ENCODE measurements around the gene CDC14B.
A peak's percentile ranks its signal among the peaks of the same experiment; 100 is the strongest.
"Not testable (repeated sequence)": the region's sequence is repeated elsewhere in the genome, so short reads cannot be mapped to it uniquely, and the experiment has no call there.

CDC14B gene

DNA sequence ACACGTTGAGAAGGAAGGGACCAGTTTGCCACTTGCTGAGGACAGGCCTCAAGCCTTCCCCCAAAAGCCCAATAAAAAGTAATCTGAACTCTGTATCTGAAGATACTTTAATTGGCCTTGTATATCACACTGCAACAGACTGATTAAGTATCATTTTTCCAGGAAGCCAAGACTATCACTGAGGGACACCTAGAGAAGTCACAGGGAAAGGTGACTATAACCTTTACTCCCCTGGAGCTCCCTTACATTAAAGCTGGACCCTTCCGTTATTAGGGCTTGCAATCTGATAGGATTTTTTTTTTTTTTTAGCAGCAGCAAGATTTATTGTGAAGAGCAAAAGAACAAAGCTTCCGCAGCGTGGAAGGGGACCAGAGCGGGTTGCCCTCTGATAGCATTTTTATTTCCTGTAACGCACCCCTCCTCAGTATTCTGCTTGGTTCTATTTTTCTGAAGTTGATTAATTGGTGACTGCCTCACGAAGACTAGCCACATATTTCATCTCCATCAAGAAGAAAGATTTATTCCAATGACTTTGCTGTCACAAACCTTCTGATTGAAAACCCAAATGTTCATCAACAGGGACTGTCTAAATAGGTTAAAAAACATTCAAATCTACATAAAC lies 2.7 kb downstream of the CDC14B start:
- Histone ChIP-seq H3K4me1 (ENCODE audit: control extremely low read depth in 1 of 4, control insufficient read depth in 4 of 4, insufficient read depth in 4 of 4, low read length in 3 of 4) (peaks cover 5 to 30% (median 22%) of the 10 kb centered on the region in 4 experiments), H3K27ac (ENCODE audit: insufficient read depth in 1 of 2, low read depth in 1 of 2, low read length in 2 of 2, poor library complexity in 1 of 2, severe bottlenecking in 2 of 2) (no peak overlapping the region), H3K9me3 (ENCODE audit: control extremely low read depth in 1 of 5, control insufficient read depth in 4 of 5, insufficient read depth in 2 of 5, low read depth in 1 of 5, low read length in 4 of 5) (no peaks in the 10 kb centered on the region), H3K36me3 (ENCODE audit: control insufficient read depth in 4 of 4, insufficient read depth in 4 of 4, low read length in 3 of 4) (no peaks in the 10 kb centered on the region), H3K27me3 (replicated peaks in 2 of 5; ENCODE audit: control insufficient read depth in 4 of 5, insufficient read depth in 5 of 5, low read length in 4 of 5) (peaks cover 0 to 22% (median 7%) of the 10 kb centered on the region in 5 experiments), H3K4me3 (ENCODE audit: control insufficient read depth in 1 of 7, extremely low read depth in 1 of 7, insufficient read depth in 4 of 7, low read depth in 2 of 7, low read length in 6 of 7) (no peak overlapping the region)
- ChIA-PET POLR2A (interaction anchor here (0.6 kb wide), 1 partner anchor 53 kb away, joined by 4 read pairs; no protein-coding TSS in a partner anchor), CTCF (no interaction called here)
- WGBS (ENCODE audit: insufficient coverage), result 70% methylated on average over 2 of the region's 7 CpGs
- DNase-seq, result no peak

DNA sequence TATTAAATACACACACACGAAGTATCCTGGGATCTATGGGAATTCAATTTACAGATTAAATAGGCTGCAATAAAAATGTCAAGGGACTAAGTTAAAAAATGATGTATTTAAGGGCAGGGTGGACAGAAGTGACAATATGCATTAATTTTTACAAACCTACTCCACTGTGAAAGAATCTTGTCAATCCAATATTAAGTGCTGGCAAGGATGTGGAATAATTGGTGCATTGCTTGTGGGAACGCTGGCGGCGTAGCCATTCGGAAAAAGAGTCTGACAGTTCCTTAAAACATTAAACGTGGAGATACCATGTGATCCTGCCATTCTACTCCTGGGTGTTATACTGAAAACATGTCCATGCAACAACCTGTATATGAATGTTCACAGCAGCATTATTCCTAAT lies 4.2 kb downstream of the CDC14B start:
- 93% methylated on average over 5 of the region's 6 CpGs for WGBS (ENCODE audit: insufficient coverage)
- H3K9me3 ChIP-seq (ENCODE audit: control extremely low read depth in 1 of 5, control insufficient read depth in 4 of 5, insufficient read depth in 2 of 5, low read depth in 1 of 5, low read length in 4 of 5), result no peaks in the 10 kb centered on the region

DNA sequence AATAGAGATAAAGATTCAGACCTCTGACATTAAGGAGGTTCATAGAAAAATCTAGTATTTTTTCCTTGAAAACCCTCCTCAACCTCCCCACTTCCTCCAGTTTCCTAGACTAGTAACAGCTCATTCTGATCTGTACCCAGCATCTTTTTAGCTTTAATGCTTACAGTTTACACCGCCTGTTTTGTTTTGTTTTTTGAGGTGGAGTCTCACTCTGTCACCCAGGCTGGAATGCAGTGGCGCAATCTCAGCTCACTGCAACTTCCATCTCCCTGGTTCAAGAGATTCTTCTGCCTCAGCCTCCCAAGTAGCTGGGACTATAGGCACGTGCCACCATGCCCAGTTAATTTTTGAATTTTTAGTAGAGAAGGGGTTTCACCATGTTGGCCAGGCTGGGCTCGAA lies 5.0 kb downstream of the CDC14B start:
- CTCF ChIA-PET; DNase-seq; H3K27ac ChIP-seq (ENCODE audit: insufficient read depth in 1 of 2, low read depth in 1 of 2, low read length in 2 of 2, poor library complexity in 1 of 2, severe bottlenecking in 2 of 2); H3K36me3 ChIP-seq (ENCODE audit: control insufficient read depth in 4 of 4, insufficient read depth in 4 of 4, low read length in 3 of 4); POLR2A ChIA-PET; H3K4me3 ChIP-seq (ENCODE audit: control insufficient read depth in 1 of 7, extremely low read depth in 1 of 7, insufficient read depth in 4 of 7, low read depth in 2 of 7, low read length in 6 of 7); H3K9me3 ChIP-seq (ENCODE audit: control extremely low read depth in 1 of 5, control insufficient read depth in 4 of 5, insufficient read depth in 2 of 5, low read depth in 1 of 5, low read length in 4 of 5): not testable (repeated sequence)
- peaks cover 0 to 22% (median 7%) of the 10 kb centered on the region in 5 experiments for H3K27me3 ChIP-seq (replicated peaks in 2 of 5; ENCODE audit: control insufficient read depth in 4 of 5, insufficient read depth in 5 of 5, low read length in 4 of 5)
- 100% methylated on average over 2 of the region's 4 CpGs for WGBS (ENCODE audit: insufficient coverage)
- H3K4me1 ChIP-seq (ENCODE audit: control extremely low read depth in 1 of 4, control insufficient read depth in 4 of 4, insufficient read depth in 4 of 4, low read length in 3 of 4), result peaks cover 2 to 12% (median 10%) of the 10 kb centered on the region in 4 experiments

More for the DNA sequence above, 4.2 kb downstream of the CDC14B start:
- Histone ChIP-seq H3K27ac (ENCODE audit: insufficient read depth in 1 of 2, low read depth in 1 of 2, low read length in 2 of 2, poor library complexity in 1 of 2, severe bottlenecking in 2 of 2) (no peak overlapping the region), H3K27me3 (replicated peaks in 2 of 5; ENCODE audit: control insufficient read depth in 4 of 5, insufficient read depth in 5 of 5, low read length in 4 of 5) (peaks cover 0 to 22% (median 7%) of the 10 kb centered on the region in 5 experiments), H3K36me3 (ENCODE audit: control insufficient read depth in 4 of 4, insufficient read depth in 4 of 4, low read length in 3 of 4) (no peaks in the 10 kb centered on the region), H3K4me1 (ENCODE audit: control extremely low read depth in 1 of 4, control insufficient read depth in 4 of 4, insufficient read depth in 4 of 4, low read length in 3 of 4) (peaks cover 2 to 19% (median 14%) of the 10 kb centered on the region in 4 experiments), H3K4me3 (ENCODE audit: control insufficient read depth in 1 of 7, extremely low read depth in 1 of 7, insufficient read depth in 4 of 7, low read depth in 2 of 7, low read length in 6 of 7) (no peak overlapping the region)
- POLR2A ChIA-PET, result no interaction called here
- CTCF ChIA-PET, result no interaction called here
- DNase-seq, result no peak

GRCh38 chr9:96612966-96613589 lies 6.6 kb downstream of the CDC14B start:
- ChIA-PET CTCF (no interaction called here), POLR2A (no interaction called here)
- peak in 1 of 3 donors; percentile 8 for DNase-seq
- Histone ChIP-seq H3K9me3 (ENCODE audit: control extremely low read depth in 1 of 5, control insufficient read depth in 4 of 5, insufficient read depth in 2 of 5, low read depth in 1 of 5, low read length in 4 of 5) (no peaks in the 10 kb centered on the region), H3K27me3 (replicated peaks in 2 of 5; ENCODE audit: control insufficient read depth in 4 of 5, insufficient read depth in 5 of 5, low read length in 4 of 5) (peaks cover 0 to 14% (median 4%) of the 10 kb centered on the region in 5 experiments), H3K36me3 (ENCODE audit: control insufficient read depth in 4 of 4, insufficient read depth in 4 of 4, low read length in 3 of 4) (no peaks in the 10 kb centered on the region), H3K4me3 (ENCODE audit: control insufficient read depth in 1 of 7, extremely low read depth in 1 of 7, insufficient read depth in 4 of 7, low read depth in 2 of 7, low read length in 6 of 7) (no peak overlapping the region), H3K4me1 (ENCODE audit: control extremely low read depth in 1 of 4, control insufficient read depth in 4 of 4, insufficient read depth in 4 of 4, low read length in 3 of 4) (peaks cover 0 to 2% (median under 1%) of the 10 kb centered on the region in 4 experiments), H3K27ac (ENCODE audit: insufficient read depth in 1 of 2, low read depth in 1 of 2, low read length in 2 of 2, poor library complexity in 1 of 2, severe bottlenecking in 2 of 2) (no peak overlapping the region)
- WGBS (ENCODE audit: insufficient coverage), result no CpG with 5 or more reads among the region's 1 CpG

GRCh38 chr9:96612105-96612965 lies 7.3 kb downstream of the CDC14B start:
- H3K27ac ChIP-seq (ENCODE audit: insufficient read depth in 1 of 2, low read depth in 1 of 2, low read length in 2 of 2, poor library complexity in 1 of 2, severe bottlenecking in 2 of 2), result no peak overlapping the region
- H3K9me3 ChIP-seq (ENCODE audit: control extremely low read depth in 1 of 5, control insufficient read depth in 4 of 5, insufficient read depth in 2 of 5, low read depth in 1 of 5, low read length in 4 of 5), result no peaks in the 10 kb centered on the region
- 32% methylated on average over 9 of the region's 12 CpGs for WGBS (ENCODE audit: insufficient coverage)
- no peaks in the 10 kb centered on the region for H3K36me3 ChIP-seq (ENCODE audit: control insufficient read depth in 4 of 4, insufficient read depth in 4 of 4, low read length in 3 of 4)
- ChIA-PET CTCF (no interaction called here), POLR2A (interaction anchor here (0.6 kb wide), 1 partner anchor 55 kb away, joined by 3 read pairs; no protein-coding TSS in a partner anchor)
- DNase-seq, result peak; percentile 9 to 35 (median 23)
- H3K4me1 ChIP-seq (ENCODE audit: control extremely low read depth in 1 of 4, control insufficient read depth in 4 of 4, insufficient read depth in 4 of 4, low read length in 3 of 4), result no peaks in the 10 kb centered on the region
- peaks cover 0 to 13% (median 4%) of the 10 kb centered on the region in 5 experiments for H3K27me3 ChIP-seq (replicated peaks in 2 of 5; ENCODE audit: control insufficient read depth in 4 of 5, insufficient read depth in 5 of 5, low read length in 4 of 5)
- H3K4me3 ChIP-seq (ENCODE audit: control insufficient read depth in 1 of 7, extremely low read depth in 1 of 7, insufficient read depth in 4 of 7, low read depth in 2 of 7, low read length in 6 of 7), result peak overlapping the region in 1 of 7 experiments; percentile 11

DNA sequence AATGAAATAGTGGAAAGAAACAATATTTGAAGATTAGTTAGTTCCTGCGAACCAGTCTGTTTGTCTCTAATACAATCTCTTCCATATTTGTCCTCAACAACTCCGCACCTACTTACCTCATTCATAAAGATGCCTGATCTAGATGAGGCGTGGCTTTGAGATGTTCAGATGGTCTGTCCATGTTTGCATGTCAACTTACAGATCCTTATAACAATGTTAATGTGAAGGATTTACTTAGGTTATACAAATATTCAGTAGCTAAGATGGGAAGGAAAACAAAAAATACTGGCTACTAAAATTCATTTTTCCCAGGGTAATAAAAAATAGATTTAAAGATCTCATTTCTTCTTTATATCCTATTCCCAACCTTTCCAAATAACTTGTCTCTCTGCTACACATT lies 8.3 kb downstream of the CDC14B start:
- CTCF ChIA-PET, result no interaction called here
- Histone ChIP-seq H3K27ac (ENCODE audit: insufficient read depth in 1 of 2, low read depth in 1 of 2, low read length in 2 of 2, poor library complexity in 1 of 2, severe bottlenecking in 2 of 2) (no peak overlapping the region), H3K4me1 (ENCODE audit: control extremely low read depth in 1 of 4, control insufficient read depth in 4 of 4, insufficient read depth in 4 of 4, low read length in 3 of 4) (no peaks in the 10 kb centered on the region), H3K9me3 (ENCODE audit: control extremely low read depth in 1 of 5, control insufficient read depth in 4 of 5, insufficient read depth in 2 of 5, low read depth in 1 of 5, low read length in 4 of 5) (no peaks in the 10 kb centered on the region), H3K27me3 (replicated peaks in 2 of 5; ENCODE audit: control insufficient read depth in 4 of 5, insufficient read depth in 5 of 5, low read length in 4 of 5) (peaks cover 0 to 13% (median 4%) of the 10 kb centered on the region in 5 experiments), H3K4me3 (ENCODE audit: control insufficient read depth in 1 of 7, extremely low read depth in 1 of 7, insufficient read depth in 4 of 7, low read depth in 2 of 7, low read length in 6 of 7) (no peak overlapping the region), H3K36me3 (ENCODE audit: control insufficient read depth in 4 of 4, insufficient read depth in 4 of 4, low read length in 3 of 4) (no peaks in the 10 kb centered on the region)
- 100% methylated on average over 1 of the region's 3 CpGs for WGBS (ENCODE audit: insufficient coverage)
- POLR2A ChIA-PET, result no interaction called here
- no peak for DNase-seq

- CTCF ChIA-PET, result no interaction called here
- DNase-seq, result no peak
- no peaks in the 10 kb centered on the region for H3K9me3 ChIP-seq (ENCODE audit: control extremely low read depth in 1 of 5, control insufficient read depth in 4 of 5, insufficient read depth in 2 of 5, low read depth in 1 of 5, low read length in 4 of 5)
- no peaks in the 10 kb centered on the region for H3K36me3 ChIP-seq (ENCODE audit: control insufficient read depth in 4 of 4, insufficient read depth in 4 of 4, low read length in 3 of 4)
- POLR2A ChIA-PET, result no interaction called here
- H3K27ac ChIP-seq (ENCODE audit: insufficient read depth in 1 of 2, low read depth in 1 of 2, low read length in 2 of 2, poor library complexity in 1 of 2, severe bottlenecking in 2 of 2), result no peak overlapping the region
- H3K4me3 ChIP-seq (ENCODE audit: control insufficient read depth in 1 of 7, extremely low read depth in 1 of 7, insufficient read depth in 4 of 7, low read depth in 2 of 7, low read length in 6 of 7), result no peak overlapping the region
- no peaks in the 10 kb centered on the region for H3K4me1 ChIP-seq (ENCODE audit: control extremely low read depth in 1 of 4, control insufficient read depth in 4 of 4, insufficient read depth in 4 of 4, low read length in 3 of 4)
- H3K27me3 ChIP-seq (replicated peaks in 2 of 5; ENCODE audit: control insufficient read depth in 4 of 5, insufficient read depth in 5 of 5, low read length in 4 of 5), result peaks cover 0 to 13% (median 4%) of the 10 kb centered on the region in 5 experiments
Observed at GRCh38 chr9:96609732-96610131, 9.9 kb downstream of the CDC14B start.

Measured in common myeloid progenitor, CD34-positive (primary cell).